Measurements from ENCODE around the gene SF1.
"Not testable (repeated sequence)": the region's sequence is repeated elsewhere in the genome, so short reads cannot be mapped to it uniquely, and the experiment has no call there.

Gene SF1, protein sequence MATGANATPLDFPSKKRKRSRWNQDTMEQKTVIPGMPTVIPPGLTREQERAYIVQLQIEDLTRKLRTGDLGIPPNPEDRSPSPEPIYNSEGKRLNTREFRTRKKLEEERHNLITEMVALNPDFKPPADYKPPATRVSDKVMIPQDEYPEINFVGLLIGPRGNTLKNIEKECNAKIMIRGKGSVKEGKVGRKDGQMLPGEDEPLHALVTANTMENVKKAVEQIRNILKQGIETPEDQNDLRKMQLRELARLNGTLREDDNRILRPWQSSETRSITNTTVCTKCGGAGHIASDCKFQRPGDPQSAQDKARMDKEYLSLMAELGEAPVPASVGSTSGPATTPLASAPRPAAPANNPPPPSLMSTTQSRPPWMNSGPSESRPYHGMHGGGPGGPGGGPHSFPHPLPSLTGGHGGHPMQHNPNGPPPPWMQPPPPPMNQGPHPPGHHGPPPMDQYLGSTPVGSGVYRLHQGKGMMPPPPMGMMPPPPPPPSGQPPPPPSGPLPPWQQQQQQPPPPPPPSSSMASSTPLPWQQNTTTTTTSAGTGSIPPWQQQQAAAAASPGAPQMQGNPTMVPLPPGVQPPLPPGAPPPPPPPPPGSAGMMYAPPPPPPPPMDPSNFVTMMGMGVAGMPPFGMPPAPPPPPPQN

DNA sequence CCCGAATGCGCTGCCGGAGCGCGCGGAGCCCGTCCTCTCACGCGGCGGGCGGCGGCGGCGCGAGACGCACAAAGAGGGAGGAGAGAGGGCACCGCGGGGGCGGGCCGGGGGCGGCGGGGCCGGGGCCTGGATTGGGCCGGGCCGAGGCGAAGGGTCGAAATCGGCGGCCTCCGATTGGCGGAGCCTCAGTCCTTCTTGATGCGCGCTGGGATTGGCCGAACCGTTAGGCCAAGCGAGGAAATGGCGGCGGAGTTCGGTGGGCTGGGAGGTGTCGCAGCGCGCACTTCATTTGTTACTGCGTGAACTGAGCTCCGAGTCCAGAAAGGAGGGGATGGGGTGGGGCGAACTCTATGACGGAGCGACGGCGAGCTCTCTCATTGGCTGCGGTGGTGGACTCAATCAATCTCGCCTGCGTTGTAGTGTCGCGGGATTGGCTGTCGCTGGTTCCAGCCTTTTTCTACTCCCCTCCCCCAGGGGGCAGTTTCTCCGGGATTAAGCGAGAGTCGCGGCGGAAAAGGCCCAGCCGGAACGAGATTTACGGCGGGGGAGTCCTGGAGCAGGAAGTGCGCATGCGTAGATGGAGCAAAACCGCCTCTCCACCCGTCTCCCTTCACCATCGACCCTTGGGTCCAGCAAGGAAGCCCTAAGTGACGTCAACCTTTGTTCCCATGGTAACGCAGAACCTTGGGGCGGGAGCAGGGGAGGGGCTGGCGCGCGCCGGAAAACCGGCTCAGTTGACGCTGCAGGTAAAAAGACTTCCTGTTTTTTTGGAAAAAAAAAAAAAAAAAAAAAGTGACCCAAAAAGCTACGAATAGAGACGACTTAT lies at the start of gene SF1:
Gene SF1 (minus strand): TSS at position 70 of the 826 bp plus-strand sequence. CDS start 150 bp downstream, outside the sequence.
- DNase-seq, result peak; percentile 100

DNA sequence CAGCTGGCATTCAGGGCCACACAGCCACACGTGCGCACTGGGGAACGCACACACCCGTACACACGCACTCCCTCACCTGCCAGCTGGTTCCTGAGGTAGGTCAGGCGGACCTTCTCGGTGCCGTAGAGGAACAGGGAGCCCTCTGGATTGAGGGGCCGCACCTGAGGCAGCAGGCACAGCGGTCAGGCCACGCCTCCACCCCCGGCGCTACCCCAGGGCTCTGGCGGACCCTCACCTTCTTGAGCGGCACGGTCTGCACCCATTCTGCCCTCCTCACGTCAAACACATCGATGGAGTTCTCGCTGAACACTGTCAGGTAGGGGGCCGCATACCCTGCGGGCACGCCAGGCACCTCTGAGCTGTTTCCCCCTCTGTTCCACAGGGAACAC lies 49.1 kb upstream of the SF1 start:
- no peak for DNase-seq

DNA sequence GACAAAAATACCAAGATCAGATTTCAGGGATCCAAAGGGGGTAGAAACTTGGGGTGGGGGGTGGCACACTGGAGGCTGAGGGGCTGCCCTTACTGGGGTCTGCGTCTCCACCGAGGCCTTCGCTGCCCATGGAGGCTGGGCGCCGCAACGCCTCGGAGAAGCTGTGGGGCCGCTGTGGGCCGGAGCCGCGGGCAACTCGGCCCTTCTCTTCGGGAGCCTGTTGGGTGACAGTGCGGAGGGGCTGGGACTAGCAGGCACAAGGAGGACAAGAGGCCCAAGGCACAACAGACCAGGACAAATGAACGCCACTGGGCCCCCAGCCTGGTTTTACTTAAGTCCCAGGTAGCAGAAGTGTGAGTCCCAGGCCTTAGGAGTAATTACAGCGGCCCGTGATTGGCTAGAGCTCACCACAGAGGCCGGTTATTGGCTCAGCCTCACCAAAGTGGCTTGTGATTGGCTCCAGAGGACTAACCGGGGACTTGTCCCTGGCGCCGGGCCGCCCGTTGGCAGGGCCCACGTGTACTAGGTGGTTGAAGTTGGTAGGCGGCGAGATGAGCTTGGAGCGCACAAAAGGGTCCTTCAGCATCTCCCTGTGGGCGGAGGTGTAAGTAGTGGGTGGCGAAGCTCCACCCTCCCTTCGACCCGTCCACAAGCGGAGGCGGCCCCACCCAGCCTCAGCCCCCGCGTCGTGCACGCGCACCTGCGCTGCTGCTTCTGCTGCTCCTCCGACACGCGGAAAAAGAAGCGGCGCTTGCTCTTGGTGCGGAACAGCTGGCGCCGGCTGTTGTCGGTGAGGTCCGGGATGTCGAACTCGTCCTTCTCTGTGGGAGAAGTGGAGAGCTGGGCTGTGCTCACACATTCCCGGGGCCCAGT lies 48.5 kb upstream of the SF1 start:
- DNase-seq, result no peak

DNA sequence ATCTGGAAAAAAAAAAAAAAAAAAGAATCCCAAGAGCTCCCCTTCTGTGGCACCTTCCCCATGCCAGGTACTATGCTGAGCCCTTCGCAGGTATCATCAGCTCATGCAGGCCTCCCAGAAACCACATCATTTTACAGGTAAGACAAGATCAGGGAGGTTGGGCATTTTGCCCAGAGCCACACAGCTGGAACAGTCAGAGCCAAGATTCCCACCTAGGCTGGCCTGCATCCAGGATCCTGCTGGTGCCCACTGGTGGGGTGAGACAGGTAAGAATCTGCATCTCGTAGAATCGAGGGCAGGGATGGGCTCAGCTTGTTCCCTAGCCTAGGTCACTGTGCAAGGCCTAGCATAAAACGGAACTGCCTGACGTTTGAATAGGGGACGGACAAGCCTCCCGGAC lies 47.7 kb upstream of the SF1 start:
- DNase-seq, result no peak

DNA sequence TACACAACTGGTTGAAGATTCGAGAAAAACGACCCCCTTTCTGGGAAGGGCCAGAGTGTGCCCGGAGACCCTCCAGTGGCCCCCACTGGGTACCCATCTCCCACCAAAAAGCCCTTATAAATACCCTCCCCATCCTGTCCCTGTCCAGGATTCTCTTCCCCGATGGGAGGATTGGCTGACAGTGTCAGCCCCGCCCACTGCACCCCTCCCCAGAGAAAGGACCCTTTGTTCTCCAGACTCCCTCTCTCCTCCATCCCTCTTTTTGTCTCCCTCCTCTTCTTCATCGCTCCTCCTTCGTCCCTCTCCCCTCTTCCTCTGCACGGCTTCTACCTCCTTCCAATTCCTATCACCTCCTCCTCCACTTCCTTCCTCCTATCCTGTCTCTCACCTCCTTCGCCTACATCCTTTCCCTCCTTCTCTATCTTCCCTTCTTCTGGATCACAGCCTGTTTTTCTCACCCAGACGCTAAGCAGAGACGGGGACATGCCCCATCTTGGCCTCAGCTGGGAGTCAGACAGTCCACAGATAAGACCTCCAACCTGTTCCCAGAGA lies 45.3 kb upstream of the SF1 start:
- DNase-seq, result no peak

DNA sequence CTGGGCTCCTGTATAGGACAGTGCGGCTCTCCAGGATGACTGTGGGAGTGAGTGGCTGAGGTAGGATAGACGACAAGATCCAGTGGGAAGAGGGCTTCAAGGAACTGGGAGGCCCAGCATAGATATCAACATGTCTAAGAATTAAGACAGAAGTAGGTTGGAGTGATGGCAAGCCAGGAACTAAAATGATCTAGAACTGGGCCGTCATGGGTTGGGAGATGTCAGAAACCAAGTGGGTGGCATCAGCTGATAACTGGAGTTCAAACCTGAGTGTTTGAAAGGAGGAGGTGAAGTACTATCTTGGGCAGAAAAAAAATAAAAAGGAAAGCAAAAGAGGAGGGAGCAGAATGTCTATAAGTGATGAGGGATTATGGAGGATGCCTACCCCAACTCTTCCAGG lies 39.1 kb upstream of the SF1 start:
- DNase-seq, result no peak

DNA sequence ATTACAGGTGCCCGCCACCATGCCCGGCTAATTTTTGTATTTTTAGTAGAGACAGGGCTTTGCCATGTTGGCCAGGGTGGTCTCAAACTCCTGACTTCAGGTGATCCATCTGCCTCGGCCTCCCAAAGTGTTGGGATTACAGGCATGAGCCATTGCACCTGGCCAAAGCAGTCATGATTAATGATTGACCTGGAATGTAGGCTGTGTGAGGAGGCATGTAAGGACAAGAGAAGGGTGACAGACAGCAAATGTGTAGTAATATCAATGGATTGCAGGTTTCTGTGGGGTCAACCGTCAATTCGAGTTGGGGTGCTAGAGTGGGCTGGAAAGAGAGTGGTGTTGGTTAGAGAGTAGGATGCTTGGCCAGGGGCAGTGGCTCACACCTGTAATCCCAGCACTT lies 37.1 kb upstream of the SF1 start:
- DNase-seq, result not testable (repeated sequence)

DNA sequence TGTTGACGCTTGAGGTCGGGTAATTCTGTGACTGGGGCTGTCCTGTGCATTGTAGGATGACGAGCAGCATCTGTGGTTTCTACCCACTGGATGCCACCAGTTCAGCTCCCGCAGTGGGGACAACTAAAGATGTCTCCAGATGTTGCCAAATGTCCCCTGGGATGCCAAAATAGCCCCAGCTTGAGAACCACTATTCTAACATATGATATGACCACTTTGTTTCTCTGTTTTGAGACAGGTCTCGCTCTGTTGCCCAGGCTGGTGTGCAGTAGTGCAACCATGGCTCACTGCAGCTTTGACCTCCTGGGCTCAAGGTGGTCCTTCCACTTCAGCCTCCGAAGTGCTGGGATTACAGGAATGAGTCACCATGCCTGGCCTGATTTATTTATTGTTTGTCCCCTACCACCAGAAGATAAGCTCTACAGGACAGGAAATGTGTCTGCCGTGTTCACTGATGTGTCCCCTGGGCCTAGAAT lies 36.4 kb upstream of the SF1 start:
- DNase-seq, result no peak

DNA sequence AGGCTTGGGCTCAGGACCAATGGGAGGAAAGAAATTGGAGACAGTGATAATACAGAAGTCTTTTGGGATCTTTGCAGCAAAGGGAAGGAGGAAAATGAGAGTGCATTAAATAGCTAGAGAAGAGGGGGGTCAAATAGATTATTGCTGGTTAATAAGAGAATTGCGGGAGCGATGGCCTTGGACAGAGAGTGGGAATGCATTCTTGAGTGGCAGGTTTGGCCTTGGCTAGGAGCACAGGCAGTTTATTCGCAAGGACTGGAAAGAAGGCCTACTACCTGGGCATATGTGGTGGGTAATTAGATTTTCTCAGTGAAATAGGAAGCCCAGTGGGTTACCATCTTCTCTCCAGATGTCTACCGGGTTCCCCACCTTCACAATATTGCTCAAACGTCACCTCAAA lies 35.5 kb upstream of the SF1 start:
- DNase-seq, result no peak

DNA sequence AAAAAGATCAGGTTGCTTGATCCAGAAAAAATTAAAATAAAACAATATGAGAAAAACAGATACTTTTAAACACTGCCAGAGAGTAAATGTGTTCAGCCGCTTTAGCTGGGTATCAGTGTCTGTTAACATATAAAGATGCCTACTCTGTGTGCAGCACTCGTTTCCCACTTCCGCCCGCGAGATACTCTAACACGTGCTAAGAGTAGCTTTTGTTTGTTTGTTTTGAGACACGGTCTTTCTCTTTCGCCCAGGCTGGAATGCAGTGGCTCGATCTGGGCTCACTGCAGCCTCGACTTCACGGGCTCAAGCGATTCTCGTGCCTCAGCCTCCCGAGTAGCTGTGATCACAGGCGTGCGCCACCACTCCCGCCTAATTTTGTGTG lies 32.5 kb upstream of the SF1 start:
- DNase-seq, result no peak

DNA sequence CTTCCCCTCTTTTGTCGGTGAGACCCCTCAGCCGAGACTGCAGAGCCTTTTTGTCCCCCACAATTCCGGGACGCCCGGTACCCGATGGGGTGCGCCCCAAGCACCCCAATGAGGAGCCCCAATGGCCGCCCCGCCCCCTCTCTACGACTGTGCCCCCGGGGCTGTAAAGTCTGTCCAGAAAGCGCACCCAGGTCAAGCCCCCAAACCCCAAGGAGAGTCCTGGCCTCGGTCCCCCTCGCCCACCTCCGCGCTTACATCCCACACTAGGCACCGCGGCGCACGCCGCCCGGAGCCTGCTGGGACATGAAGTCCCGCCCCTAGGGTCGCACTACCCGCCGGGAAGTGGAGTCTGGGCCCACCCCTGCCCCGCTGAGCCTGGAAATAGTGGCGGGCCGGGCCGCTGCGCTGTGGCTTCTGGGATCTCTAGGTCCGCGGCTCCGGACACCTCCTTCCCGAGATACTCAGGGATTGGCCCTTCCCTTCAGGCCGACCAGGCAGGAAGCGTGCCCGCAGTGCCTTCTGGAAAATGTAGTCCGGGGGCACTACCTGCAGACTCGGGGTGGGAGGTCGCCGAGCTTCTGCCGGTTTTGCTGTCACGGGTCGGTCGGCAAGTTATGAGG lies 32.0 kb upstream of the SF1 start, which contains the start of gene MEN1:
Gene MEN1 (minus strand): TSS at position 281 of the 620 bp plus-strand sequence. CDS start 442 bp downstream, outside the sequence.
- DNase-seq, result peak; percentile 96

DNA sequence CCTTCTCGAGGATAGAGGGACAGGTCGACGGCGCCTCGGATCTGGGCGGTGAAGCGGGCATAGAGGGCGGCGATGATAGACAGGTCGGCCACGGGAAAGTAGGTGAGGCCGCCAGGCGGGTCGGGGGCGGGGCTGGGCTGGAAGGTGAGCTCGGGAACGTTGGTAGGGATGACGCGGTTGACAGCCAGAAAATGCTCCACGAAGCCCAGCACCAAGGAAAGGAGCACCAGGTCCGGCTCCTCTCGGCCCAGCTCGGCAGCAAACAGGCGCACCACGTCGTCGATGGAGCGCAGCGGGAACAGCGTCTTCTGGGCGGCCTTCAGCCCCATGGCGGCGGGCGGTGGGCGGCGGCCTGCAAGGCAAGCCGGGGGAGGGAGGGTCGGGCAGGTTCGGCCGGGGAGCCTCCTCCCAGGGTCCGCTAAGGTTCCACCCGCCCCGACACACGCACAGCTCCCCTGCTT lies 31.5 kb upstream of the SF1 start:
- DNase-seq, result no peak

DNA sequence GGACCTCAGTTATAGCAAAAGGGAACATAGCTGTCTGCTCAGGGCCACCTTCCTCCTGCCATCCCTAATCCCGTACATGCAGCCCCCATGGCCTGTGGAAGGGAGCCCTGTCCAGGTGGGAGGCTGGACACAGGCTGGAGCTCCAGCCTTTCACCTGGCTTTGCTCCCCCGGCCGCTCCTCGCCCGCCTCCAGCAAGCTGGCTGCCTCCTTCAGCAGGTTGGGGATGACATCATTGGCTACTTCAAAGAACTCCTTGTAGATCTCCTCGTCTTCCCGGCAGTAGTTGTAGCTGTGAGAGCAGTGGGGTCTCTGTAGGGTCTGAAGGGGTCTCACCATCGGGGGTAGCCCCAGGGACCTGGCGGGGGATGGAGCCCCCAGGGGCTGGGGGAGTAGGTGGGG lies 27.1 kb upstream of the SF1 start:
- DNase-seq, result no peak

DNA sequence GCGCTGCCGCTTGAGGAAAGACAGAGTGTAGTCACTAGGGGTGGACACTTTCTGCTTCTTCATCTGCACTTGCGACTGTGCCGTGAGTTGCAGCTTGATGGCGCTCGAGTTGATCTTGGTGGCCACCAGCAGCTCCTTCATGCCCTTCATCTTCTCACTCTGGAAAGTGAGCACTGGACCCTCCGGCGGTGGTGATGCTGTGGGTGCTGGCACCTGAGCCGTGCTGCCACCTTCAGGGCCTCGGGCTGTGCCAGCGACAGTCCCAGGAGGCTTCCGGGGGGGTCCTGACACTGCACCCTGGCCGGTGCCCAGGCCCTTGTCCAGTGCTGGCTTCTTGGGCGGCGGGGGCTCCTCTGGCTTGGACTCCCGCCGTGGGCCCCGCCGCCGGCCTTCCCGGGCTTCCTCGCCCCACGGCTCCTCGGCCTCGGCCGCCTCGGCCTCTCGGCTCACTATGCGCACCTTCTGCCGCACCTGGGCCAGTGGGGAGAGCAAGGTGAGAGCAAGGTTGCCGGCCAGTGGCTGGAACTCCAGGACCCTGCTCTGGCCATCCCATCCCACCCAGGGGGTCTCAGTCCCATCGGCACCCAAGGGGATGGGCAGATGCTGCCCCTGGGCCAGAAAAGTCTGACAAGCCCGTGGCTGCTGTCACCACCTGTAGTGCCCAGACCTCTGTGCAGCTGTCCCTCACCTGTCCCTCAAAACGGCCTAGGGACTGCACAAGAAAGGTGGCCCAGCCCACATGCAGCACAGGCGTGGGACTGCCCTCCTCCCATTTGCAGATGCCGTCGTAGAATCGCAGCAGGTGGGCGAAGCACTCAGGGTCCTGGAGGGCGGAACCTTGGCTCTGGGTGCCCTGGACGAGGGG lies 26.2 kb upstream of the SF1 start:
- no peak for DNase-seq

DNA sequence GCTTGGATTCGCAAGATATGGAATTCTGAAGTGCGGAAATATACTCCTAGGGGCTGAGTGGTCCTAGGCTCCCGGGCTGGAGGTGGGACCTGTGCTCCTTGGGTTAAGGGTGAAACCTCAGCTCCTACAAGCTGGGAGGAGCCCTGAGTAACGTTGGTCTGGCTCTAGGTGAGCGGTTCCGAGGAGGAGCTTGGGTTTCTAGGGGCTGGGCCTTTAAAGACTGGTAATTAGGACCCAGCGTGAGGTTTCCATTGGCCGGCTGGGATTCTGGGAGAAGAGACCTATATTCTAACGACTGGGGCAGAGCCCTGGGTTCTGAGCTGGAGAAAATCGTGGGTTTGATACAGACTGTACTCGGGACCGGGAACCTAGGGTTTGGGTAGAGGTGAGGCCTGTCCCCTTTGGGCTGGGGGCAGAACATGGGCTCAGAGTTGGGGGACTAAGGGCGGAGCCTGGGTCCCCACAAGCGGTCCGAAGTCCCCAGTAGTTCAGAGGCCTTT lies 25.6 kb upstream of the SF1 start:
- peak; percentile 19 for DNase-seq

DNA sequence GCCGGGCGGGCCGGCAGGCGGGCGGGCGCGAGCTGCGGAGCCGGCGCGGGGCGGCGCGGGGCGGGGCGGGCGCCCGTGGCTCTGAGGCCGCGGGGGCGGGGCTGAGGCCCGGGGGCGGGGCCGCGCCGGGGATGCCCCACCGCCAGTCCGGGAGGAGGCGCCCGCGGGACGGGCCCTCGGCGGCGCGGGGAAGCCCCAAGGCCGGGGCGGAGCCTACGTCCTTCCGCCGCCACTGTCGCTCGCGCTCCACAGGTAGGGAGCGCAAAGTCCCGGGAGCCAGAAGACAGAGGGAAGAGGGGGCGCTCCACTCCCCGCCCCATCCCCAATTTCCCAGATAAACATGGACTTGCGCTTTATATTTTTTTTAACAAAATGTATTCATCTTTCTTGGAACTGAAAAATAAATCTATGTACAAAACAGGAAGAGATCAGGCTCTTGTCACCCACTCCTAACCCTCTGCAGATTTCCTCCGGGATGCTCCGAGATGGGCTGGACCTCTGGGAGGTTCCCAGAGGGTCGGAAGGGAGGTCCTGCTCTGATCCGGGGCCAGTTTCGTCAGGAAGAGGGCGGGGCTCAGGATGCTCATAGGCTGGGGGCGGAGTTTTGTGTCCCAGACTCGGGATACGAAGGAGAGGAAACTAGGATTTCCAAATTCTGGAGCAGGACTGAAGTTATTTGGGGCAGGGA lies 25.0 kb upstream of the SF1 start, which contains the start of gene MAP4K2:
Gene MAP4K2 (minus strand): TSS at position 57 of the 688 bp plus-strand sequence. CDS start 65 bp downstream, outside the sequence.
- peak; percentile 79 for DNase-seq

DNA sequence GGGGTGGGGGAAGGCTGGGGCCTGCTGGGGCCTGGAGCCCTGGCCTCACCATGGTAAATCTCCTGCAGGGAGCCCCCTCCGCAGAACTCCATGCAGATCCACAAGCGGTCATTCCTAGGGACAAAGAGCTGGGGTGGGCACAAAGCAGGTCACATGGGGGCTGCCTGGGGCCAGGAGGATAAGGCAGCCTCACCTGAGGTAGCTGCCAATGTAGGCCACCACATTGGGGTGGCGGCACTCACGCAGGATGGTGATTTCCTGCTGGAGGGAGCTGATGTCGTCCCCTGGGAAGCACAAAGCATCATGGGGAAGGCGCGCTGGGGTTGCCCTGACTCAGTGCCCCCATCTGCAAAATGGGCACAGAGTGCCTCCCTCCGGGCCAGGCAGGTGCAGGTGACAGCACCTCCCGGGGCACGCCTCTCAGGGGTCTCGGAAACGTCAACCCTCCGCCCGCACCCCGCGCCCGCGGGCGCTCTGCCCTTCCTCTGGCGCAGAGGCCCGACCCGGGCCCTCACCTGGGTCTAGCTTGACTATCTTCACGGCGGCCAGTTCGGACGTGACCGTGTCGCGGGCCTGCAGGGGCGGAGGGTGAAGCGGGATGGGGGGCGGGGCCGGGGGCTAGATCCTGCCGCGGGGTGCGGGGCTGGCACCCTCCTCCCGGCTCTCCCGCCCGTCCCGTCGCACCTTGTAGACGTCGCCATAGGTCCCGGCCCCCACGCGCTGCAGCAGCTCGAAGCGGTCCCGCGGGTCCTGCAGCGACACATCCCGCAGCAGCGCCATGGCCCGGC lies 24.2 kb upstream of the SF1 start:
- DNase-seq, result no peak

DNA sequence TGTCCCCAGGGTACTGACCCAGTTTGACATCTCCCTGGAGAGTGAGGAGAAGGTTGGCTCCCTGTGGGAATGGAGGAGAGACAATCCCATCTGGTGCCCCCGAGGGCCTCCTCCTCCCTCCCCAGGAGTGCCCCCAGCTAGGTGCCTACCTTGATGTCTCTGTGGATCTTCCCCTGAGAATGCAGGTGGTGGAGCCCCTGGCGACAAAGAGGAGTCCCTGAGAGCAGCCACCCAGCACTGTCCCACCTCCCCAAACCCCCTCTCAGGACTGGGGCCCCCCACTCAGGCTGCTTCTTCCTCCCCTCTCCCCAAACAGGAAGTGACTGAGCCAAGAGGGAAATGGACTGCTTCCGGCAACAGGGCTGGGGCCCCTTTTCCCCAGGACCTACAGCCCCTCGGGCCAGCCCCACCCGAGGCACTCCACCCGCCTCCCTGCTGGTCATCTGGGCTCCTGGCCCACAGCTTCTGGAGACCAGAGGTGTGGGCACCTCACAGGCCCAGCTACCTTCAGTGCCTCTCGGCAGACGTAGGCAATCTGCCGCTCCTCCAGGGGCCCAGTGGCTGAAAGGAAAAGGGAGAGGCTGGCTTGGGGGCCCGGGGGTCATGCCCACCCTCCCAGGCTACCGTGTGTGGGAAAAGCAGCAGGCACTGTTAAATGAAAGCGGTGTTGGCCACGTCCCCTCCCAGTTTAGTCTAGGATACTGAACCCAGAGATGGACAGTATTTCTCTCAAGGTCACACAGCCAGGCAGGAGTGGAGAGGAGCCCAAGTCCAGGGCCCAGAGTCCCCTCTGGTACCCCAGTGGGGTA lies 23.4 kb upstream of the SF1 start:
- DNase-seq, result no peak

Measured in NCI-H226 (cell line).